Endothelial cell of umbilical vein (primary cell): ENCODE results near the gene NF1. TPM values are rescaled to one million over a fixed set of nuclear protein-coding genes. Genes with fewer than 3 reads are reported as not detected.

Experiments
- BruUV-seq: library from RNA; stranded (reverse); fragments of 400-500 nt; replicated peaks from 2 replicates; lab custom pipeline; 2021; lab: Mats Ljungman, UMichigan
- CTCF ChIA-PET: fragments of 300-600, 350-600 bp; sonication (Branson Sonifier 250); formaldehyde crosslinking; loops from one replicate; lab custom pipeline; 2021; ENCODE audit warnings: antibody characterized with exemption, inconsistent platforms; lab: Charles Lee
- POLR2A ChIA-PET: fragments of 300-600, 350-600 bp; sonication (Branson Sonifier 250); formaldehyde crosslinking; loops from one replicate; lab custom pipeline; 2021; ENCODE audit warnings: antibody characterized with exemption, inconsistent platforms; lab: Charles Lee
- DNase-seq: peaks from one replicate; pipeline ENCODE4 v3.0.0-alpha.2; 2011; ENCODE audit warnings: low read depth, low spot score
- FAIRE-seq: peaks from 2 replicates; lab custom pipeline; 2011; peaks lifted over from hg19 to GRCh38; lab: Jason Lieb, UNC
- H2AFZ ChIP-seq: 2 replicates; pipeline ENCODE4 v1.6.0; 2012; ENCODE audit warnings: low read depth, low read length, control low read depth, inconsistent platforms
- H3K27ac ChIP-seq: 2 replicates; pipeline ENCODE4 v1.5.1; 2011; ENCODE audit warnings: low read depth, mild to moderate bottlenecking, control low read depth, low read length, moderate library complexity; ENCODE audit not compliant: insufficient read depth
- H3K27me3 ChIP-seq, 2 experiments: 2 replicates each; pipeline versions ENCODE4 v1.6.0 to v1.6.1; 2011; ENCODE audit warnings: low read length in 2 of 2, mixed read lengths in 1 of 2; ENCODE audit not compliant: control insufficient read depth in 2 of 2, insufficient read depth in 2 of 2
- H3K36me3 ChIP-seq, 2 experiments: 2 replicates in 1 of 2; 3 replicates in 1 of 2; pipeline ENCODE4 v1.5.1; 2011; ENCODE audit warnings: low read length in 2 of 2, mild to moderate bottlenecking in 1 of 2, moderate library complexity in 1 of 2; ENCODE audit not compliant: control insufficient read depth in 2 of 2, insufficient read depth in 2 of 2; ENCODE audit errors: extremely low read depth in 1 of 2
- H3K4me1 ChIP-seq: 3 replicates; pipeline ENCODE4 v1.5.1; 2011; ENCODE audit warnings: mild to moderate bottlenecking, low read length; ENCODE audit not compliant: control insufficient read depth, insufficient read depth; ENCODE audit errors: extremely low read depth
- H3K4me2 ChIP-seq: 2 replicates; pipeline ENCODE4 v1.6.1; 2011; ENCODE audit warnings: low read length, control low read depth, mixed read lengths; ENCODE audit not compliant: insufficient read depth
- H3K4me3 ChIP-seq, 3 experiments: fragments of 200-600 bp in 1 of 3; sonication (generic), shearing (Covaris generic) in 1 of 3; replicated peaks in 1 of 3; 2 replicates each; pipeline ENCODE4 v1.5.1; 2011 to 2016; ENCODE audit warnings: control low read depth in 3 of 3, low read length in 3 of 3, mild to moderate bottlenecking in 2 of 3, inconsistent platforms in 1 of 3, low read depth in 1 of 3, moderate library complexity in 1 of 3; ENCODE audit not compliant: insufficient read depth in 1 of 3
- H3K79me2 ChIP-seq: 2 replicates; pipeline ENCODE4 v1.6.0; 2012; ENCODE audit warnings: low read length, inconsistent platforms; ENCODE audit not compliant: control insufficient read depth, insufficient read depth
- H3K9ac ChIP-seq: replicated peaks from 2 replicates; pipeline ENCODE3; 2011; ENCODE audit warnings: low read length, control low read depth; ENCODE audit not compliant: insufficient read depth; ENCODE audit errors: extremely low read depth
- H3K9me1 ChIP-seq: replicated peaks from 3 replicates; pipeline ENCODE4 v1.6.0; 2011; ENCODE audit warnings: mild to moderate bottlenecking, low read length; ENCODE audit not compliant: control insufficient read depth, insufficient read depth; ENCODE audit errors: extremely low read depth
- H3K9me3 ChIP-seq: replicated peaks from 2 replicates; pipeline ENCODE4 v1.5.1; 2012; ENCODE audit warnings: low read length, inconsistent platforms; ENCODE audit not compliant: control insufficient read depth, insufficient read depth
- H4K20me1 ChIP-seq: replicated peaks from 2 replicates; pipeline ENCODE3; 2011; ENCODE audit warnings: mild to moderate bottlenecking, low read length; ENCODE audit not compliant: control insufficient read depth, insufficient read depth; ENCODE audit errors: extremely low read depth
- CTCF ChIP-seq, 2 donors: IDR thresholded peaks; 1 replicate in 1 of 2; 2 replicates in 1 of 2; pipeline ENCODE4 v1.5.1; 2011; ENCODE audit warnings: low read length in 2 of 2, mild to moderate bottlenecking in 2 of 2, moderate library complexity in 2 of 2, control low read depth in 1 of 2, inconsistent platforms in 1 of 2, low read depth in 1 of 2; ENCODE audit not compliant: insufficient read depth in 1 of 2; ENCODE audit errors: extremely low read depth in 1 of 2
- EZH2 ChIP-seq: IDR thresholded peaks from 2 replicates; pipeline ENCODE4 v1.6.1; 2012; ENCODE audit warnings: borderline replicate concordance, low read depth, mild to moderate bottlenecking, moderate library complexity, low read length, inconsistent platforms; ENCODE audit not compliant: severe bottlenecking
- FOS ChIP-seq: IDR thresholded peaks from 2 replicates; pipeline ENCODE4 v1.6.1; 2011; ENCODE audit warnings: mild to moderate bottlenecking, low read length, moderate library complexity, borderline replicate concordance; ENCODE audit not compliant: insufficient read depth
- GATA2 ChIP-seq: IDR thresholded peaks from 2 replicates; pipeline ENCODE4 v1.7.0; 2011; ENCODE audit warnings: low read depth, mild to moderate bottlenecking, moderate library complexity, mixed read lengths, low read length; ENCODE audit not compliant: insufficient read length, insufficient read depth
- JUN ChIP-seq: IDR thresholded peaks from 2 replicates; pipeline ENCODE4 v1.6.1; 2011; ENCODE audit warnings: borderline replicate concordance, low read depth; ENCODE audit not compliant: insufficient read length, insufficient read depth
- MAX ChIP-seq: IDR thresholded peaks from 2 replicates; pipeline ENCODE4 v1.6.1; 2011; ENCODE audit not compliant: insufficient read depth, insufficient read length
- MYC ChIP-seq: IDR thresholded peaks from one replicate; pipeline ENCODE4 v1.6.1; 2011; ENCODE audit warnings: mild to moderate bottlenecking, low read depth, low read length
- POLR2A ChIP-seq: IDR thresholded peaks from 2 replicates; pipeline ENCODE4 v1.6.1; 2012; ENCODE audit warnings: low read depth, mild to moderate bottlenecking, control low read depth, low read length
- POLR2AphosphoS5 ChIP-seq: IDR thresholded peaks from 2 replicates; pipeline ENCODE4 v1.6.1; 2012; ENCODE audit warnings: low read depth, mild to moderate bottlenecking, control low read depth, low read length, moderate library complexity; ENCODE audit not compliant: insufficient read depth
- dilution Hi-C: fragments of 300-500 bp; cut with MboI; formaldehyde crosslinking; loops from one replicate; pipeline ENCODE4 v1.15.0; 2019; ENCODE audit warnings: low sequenced_read_pairs; ENCODE audit not compliant: extremely low pct_ligation_motif_present
- intact Hi-C: fragments of 100-400 bp; cut with micrococcal nuclease; formaldehyde crosslinking; loops from one replicate; pipeline ENCODE4 v1.10.0; 2022
- polyA plus RNA-seq, 4 experiments: library from polyadenylated mRNA; depleted of rRNA in 3 of 4; stranded (reverse) in 3 of 4; unstranded in 1 of 4; fragments of >200 nt; gene quantifications; 2 replicates each; pipeline versions ENCODE4 v1.2.1 to v1.2.3, GENCODE V29; 2011 to 2012; ENCODE audit warnings: missing spikeins in 1 of 4
- total RNA-seq: library from RNA; stranded (reverse); gene quantifications from 2 replicates; pipeline ENCODE4 v1.2.3, GENCODE V29; 2021

The NF1 gene
- total and polyA plus RNA-seq, 2 donors (not counting 3 experiments of a cell fraction or from before 2014, with no cell fraction given), result 13.7 to 42.4 TPM

GRCh38 chr17:31296142-31296541, 201.4 kb downstream of the NF1 start:
- no peak overlapping the region for H3K27ac ChIP-seq
- dilution Hi-C loops (no loop called here), intact Hi-C loops (no loop called here)
- no TSS peak for BruUV-seq
- H3K9me1 ChIP-seq, result no peaks in the 10 kb centered on the region
- no peak overlapping the region for H3K4me2 ChIP-seq
- no peaks in the 10 kb centered on the region for H3K79me2 ChIP-seq
- no peaks in the 10 kb centered on the region for H3K9me3 ChIP-seq
- H3K27me3 ChIP-seq, result no peaks in the 10 kb centered on the region
- ChIA-PET CTCF (no interaction called here), POLR2A (no interaction called here)
- DNase-seq (no peak), FAIRE-seq (no peak)
- H3K36me3 ChIP-seq, result no peaks in the 10 kb centered on the region
- H3K4me1 ChIP-seq, result no peaks in the 10 kb centered on the region
- TF ChIP-seq MAX (no peak), EZH2 (no peak), GATA2 (no peak), CTCF (IDR thresholded peaks at IDR 0.05; ENCODE audit: extremely low read depth in 1 of 2, insufficient read depth in 1 of 2, low read depth in 1 of 2, low read length in 2 of 2) (no peak), JUN (no peak), MYC (no peak), POLR2AphosphoS5 (no peak), POLR2A (no peak), FOS (no peak)
- H2AFZ ChIP-seq, result no peak overlapping the region
- no peaks in the 10 kb centered on the region for H4K20me1 ChIP-seq
- no peak overlapping the region for H3K4me3 ChIP-seq
- H3K9ac ChIP-seq, result no peak overlapping the region
